Uterus (tissue), 2 donors: ENCODE data around the gene ZNF136.

ENCODE experiments used
- POLR2A ChIP-seq, 2 donors: fragments of 450-650 bp; IDR thresholded peaks; one replicate each; pipeline ENCODE4 v1.6.1; 2016; ENCODE audit warnings: antibody characterized with exemption in 2 of 2, mild to moderate bottlenecking in 1 of 2, moderate library complexity in 1 of 2
- TF ChIP-seq, protein P1 (sequence below), 4 experiments: fragments of 200-600 bp in 2 of 4; fragments of 450-650 bp in 2 of 4; sonication (generic) in 2 of 4; IDR thresholded peaks; one replicate each; pipeline ENCODE4 v1.5.1; 2016 to 2019; ENCODE audit warnings: antibody characterized with exemption in 4 of 4, mild to moderate bottlenecking in 2 of 4, moderate library complexity in 1 of 4

DNA sequence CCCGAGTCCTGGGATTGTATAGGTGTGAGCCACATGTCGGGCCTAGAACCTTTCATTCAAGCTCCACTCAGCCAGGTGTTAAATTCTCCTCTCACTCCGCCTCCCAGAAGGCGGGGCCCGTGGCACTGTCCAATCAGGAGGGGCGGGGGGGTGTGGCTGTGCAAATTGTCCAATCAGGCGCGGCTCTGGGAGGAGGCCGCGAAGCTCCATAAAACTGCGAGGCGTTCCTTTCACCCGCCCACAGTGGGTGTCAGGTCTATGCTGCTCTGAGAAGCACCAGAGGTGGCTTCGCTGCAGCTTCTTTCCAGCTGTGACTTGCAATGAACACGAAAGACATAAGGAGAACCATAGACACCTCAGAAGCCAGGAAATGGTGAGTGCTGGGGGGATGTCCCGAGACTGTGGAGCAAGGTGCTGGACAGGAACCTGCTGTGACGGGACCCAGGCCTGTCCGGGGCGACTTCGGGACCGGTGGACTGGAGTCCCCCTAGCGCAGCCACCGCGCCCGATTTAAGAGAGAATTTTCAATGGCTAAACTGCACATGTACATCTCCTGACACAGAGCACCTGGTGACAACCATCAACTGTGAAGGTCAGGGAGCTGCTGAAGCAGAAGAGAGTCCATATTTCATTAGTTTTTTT is 3.0 kb upstream of the ZNF136 start:
- TF ChIP-seq, protein P1, sequence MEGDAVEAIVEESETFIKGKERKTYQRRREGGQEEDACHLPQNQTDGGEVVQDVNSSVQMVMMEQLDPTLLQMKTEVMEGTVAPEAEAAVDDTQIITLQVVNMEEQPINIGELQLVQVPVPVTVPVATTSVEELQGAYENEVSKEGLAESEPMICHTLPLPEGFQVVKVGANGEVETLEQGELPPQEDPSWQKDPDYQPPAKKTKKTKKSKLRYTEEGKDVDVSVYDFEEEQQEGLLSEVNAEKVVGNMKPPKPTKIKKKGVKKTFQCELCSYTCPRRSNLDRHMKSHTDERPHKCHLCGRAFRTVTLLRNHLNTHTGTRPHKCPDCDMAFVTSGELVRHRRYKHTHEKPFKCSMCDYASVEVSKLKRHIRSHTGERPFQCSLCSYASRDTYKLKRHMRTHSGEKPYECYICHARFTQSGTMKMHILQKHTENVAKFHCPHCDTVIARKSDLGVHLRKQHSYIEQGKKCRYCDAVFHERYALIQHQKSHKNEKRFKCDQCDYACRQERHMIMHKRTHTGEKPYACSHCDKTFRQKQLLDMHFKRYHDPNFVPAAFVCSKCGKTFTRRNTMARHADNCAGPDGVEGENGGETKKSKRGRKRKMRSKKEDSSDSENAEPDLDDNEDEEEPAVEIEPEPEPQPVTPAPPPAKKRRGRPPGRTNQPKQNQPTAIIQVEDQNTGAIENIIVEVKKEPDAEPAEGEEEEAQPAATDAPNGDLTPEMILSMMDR (IDR thresholded peaks at IDR 0.05): no peak
- TF ChIP-seq POLR2A (IDR thresholded peaks at IDR 0.05): no peak
